ENCODE data around the gene ADAMTS10. TPM values are rescaled to one million over a fixed set of nuclear protein-coding genes. Genes with fewer than 3 reads are reported as not detected.

ADAMTS10 gene
- total RNA-seq, 1 donor from 2014 or later: 5.8 TPM

- H2AFZ ChIP-seq (replicated peaks): no peak overlapping the region
- H3K36me3 ChIP-seq: no peaks in the 10 kb centered on the region
- peaks cover 3% of the 10 kb centered on the region for H3K4me1 ChIP-seq
- H3F3A ChIP-seq (ENCODE audit: low read depth): peaks cover 10% of the 10 kb centered on the region
- H3K27ac ChIP-seq: no peak overlapping the region
- Mint-ChIP-seq H3K36me3 (peaks cover 2% of the 10 kb centered on the region), H3K27me3 (ENCODE audit: insufficient read depth, low read depth) (peaks cover 18% of the 10 kb centered on the region), H3K9me3 (peaks cover 6% of the 10 kb centered on the region), H3K4me3 (peak overlapping the region; percentile 64), H3K4me1 (peaks cover 6% of the 10 kb centered on the region), H3K27ac (no peak overlapping the region)
- H4K20me1 ChIP-seq (ENCODE audit: low read depth): no peaks in the 10 kb centered on the region
- no peak for DNase-seq (ENCODE audit: low spot score)
- no peak overlapping the region for H3K9ac ChIP-seq
- no peaks in the 10 kb centered on the region for H3K9me3 ChIP-seq (ENCODE audit: low read depth)
- no peak overlapping the region for H3K4me2 ChIP-seq
- TF ChIP-seq CTCF (IDR thresholded peaks at IDR 0.05): no peak
- no peak for TF ChIP-seq EZH2 (IDR thresholded peaks at IDR 0.05)
- TF ChIP-seq EZH2phosphoT487 (IDR thresholded peaks at IDR 0.05): no peak
- H3K4me3 ChIP-seq: no peak overlapping the region
- no peaks in the 10 kb centered on the region for H3K79me2 ChIP-seq (ENCODE audit: low read depth)
- H3K27me3 ChIP-seq: peaks cover 39% of the 10 kb centered on the region
Observed at GRCh38 chr19:8589177-8589714, 21.3 kb downstream of the ADAMTS10 start.

GRCh38 chr19:8585894-8586750 lies 24.4 kb downstream of the ADAMTS10 start:
- H3K27ac ChIP-seq: no peak overlapping the region

More at GRCh38 chr19:8585894-8586750, 24.4 kb downstream of the ADAMTS10 start:
- Histone ChIP-seq H3K9ac (no peak overlapping the region), H3K27me3 (peaks cover 20% of the 10 kb centered on the region), H3K4me3 (no peak overlapping the region), H3K79me2 (ENCODE audit: low read depth) (no peaks in the 10 kb centered on the region), H3K36me3 (no peaks in the 10 kb centered on the region), H4K20me1 (ENCODE audit: low read depth) (no peaks in the 10 kb centered on the region), H3K4me1 (no peaks in the 10 kb centered on the region), H3K9me3 (ENCODE audit: low read depth) (no peaks in the 10 kb centered on the region), H3F3A (ENCODE audit: low read depth) (peaks cover 2% of the 10 kb centered on the region), H3K4me2 (no peak overlapping the region), H2AFZ (replicated peaks) (no peak overlapping the region)
- H3K4me3 Mint-ChIP-seq: no peak overlapping the region
- H3K27ac Mint-ChIP-seq: no peak overlapping the region
- no peaks in the 10 kb centered on the region for H3K9me3 Mint-ChIP-seq
- no peaks in the 10 kb centered on the region for H3K4me1 Mint-ChIP-seq
- peak; percentile 90 for DNase-seq (ENCODE audit: low spot score)
- TF ChIP-seq EZH2phosphoT487 (IDR thresholded peaks at IDR 0.05) (no peak), CTCF (IDR thresholded peaks at IDR 0.05) (peak; percentile 83)
- H3K27me3 Mint-ChIP-seq (ENCODE audit: insufficient read depth, low read depth): peaks cover 17% of the 10 kb centered on the region
- H3K36me3 Mint-ChIP-seq: peaks cover 2% of the 10 kb centered on the region
